Transverse colon (tissue), 4 donors: ENCODE data around the gene LHX3.

Source experiments
- EP300 ChIP-seq: sonication (generic); formaldehyde crosslinking; IDR thresholded peaks from one replicate; pipeline ENCODE4 v1.6.1; 2017; ENCODE audit warnings: antibody characterized with exemption, low read depth
- POLR2A ChIP-seq: fragments of 450-650 bp; IDR thresholded peaks from one replicate; pipeline ENCODE4 v1.6.1; 2016; ENCODE audit warnings: antibody characterized with exemption, mild to moderate bottlenecking, moderate library complexity
- POLR2AphosphoS5 ChIP-seq, 3 donors: sonication (generic); formaldehyde crosslinking; IDR thresholded peaks; one replicate each; pipeline ENCODE4 v1.6.1; 2016; ENCODE audit warnings: antibody characterized with exemption in 3 of 3
- TF ChIP-seq, protein P1 (sequence below), 5 experiments: fragments of 200-600 bp in 3 of 5; fragments of 450-650 bp in 2 of 5; sonication (generic) in 3 of 5; IDR thresholded peaks; 1 replicate in 2 of 5; 2 replicates in 3 of 5; pipeline ENCODE4 v1.5.1; 2016 to 2017; ENCODE audit warnings: antibody characterized with exemption in 5 of 5, inconsistent platforms in 3 of 5, mild to moderate bottlenecking in 2 of 5, moderate library complexity in 1 of 5

- TF ChIP-seq, protein P1, sequence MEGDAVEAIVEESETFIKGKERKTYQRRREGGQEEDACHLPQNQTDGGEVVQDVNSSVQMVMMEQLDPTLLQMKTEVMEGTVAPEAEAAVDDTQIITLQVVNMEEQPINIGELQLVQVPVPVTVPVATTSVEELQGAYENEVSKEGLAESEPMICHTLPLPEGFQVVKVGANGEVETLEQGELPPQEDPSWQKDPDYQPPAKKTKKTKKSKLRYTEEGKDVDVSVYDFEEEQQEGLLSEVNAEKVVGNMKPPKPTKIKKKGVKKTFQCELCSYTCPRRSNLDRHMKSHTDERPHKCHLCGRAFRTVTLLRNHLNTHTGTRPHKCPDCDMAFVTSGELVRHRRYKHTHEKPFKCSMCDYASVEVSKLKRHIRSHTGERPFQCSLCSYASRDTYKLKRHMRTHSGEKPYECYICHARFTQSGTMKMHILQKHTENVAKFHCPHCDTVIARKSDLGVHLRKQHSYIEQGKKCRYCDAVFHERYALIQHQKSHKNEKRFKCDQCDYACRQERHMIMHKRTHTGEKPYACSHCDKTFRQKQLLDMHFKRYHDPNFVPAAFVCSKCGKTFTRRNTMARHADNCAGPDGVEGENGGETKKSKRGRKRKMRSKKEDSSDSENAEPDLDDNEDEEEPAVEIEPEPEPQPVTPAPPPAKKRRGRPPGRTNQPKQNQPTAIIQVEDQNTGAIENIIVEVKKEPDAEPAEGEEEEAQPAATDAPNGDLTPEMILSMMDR (IDR thresholded peaks at IDR 0.05), result no peak
- no peak for TF ChIP-seq POLR2AphosphoS5 (IDR thresholded peaks at IDR 0.05)
- TF ChIP-seq POLR2A, result no peak
- TF ChIP-seq EP300, result no peak
These were observed 40.0 kb upstream of the LHX3 start for GRCh38 chr9:136244969-136245218.
